Chondrocyte (in vitro differentiated cells): ENCODE measurements around the gene LENG9. TPM values are rescaled to one million over a fixed set of nuclear protein-coding genes. Genes with fewer than 3 reads are reported as not detected.

Source experiments
- DNase-seq: peaks from one replicate; pipeline ENCODE4 v3.0.0; 2021; ENCODE audit warnings: mixed read lengths, low spot score
- H3K27ac Mint-ChIP-seq: one replicate; pipeline ENCODE4 v1.8.0; 2021; ENCODE audit warnings: mild to moderate bottlenecking, moderate library complexity, mixed read lengths; ENCODE audit not compliant: unreplicated experiment
- H3K27me3 Mint-ChIP-seq: 2 replicates; pipeline ENCODE4 v1.8.0; 2021; ENCODE audit warnings: low read depth, mixed read lengths
- H3K36me3 Mint-ChIP-seq: 2 replicates; pipeline ENCODE4 v1.8.0; 2021; ENCODE audit warnings: low read depth, mixed read lengths
- H3K4me1 Mint-ChIP-seq: 2 replicates; pipeline ENCODE4 v1.8.0; 2021; ENCODE audit warnings: low read depth, mild to moderate bottlenecking, mixed read lengths
- H3K4me3 Mint-ChIP-seq: one replicate; pipeline ENCODE4 v1.8.0; 2021; ENCODE audit warnings: mild to moderate bottlenecking, moderate library complexity, mixed read lengths; ENCODE audit not compliant: unreplicated experiment
- H3K9me3 Mint-ChIP-seq: 2 replicates; pipeline ENCODE4 v1.8.0; 2021; ENCODE audit warnings: low read depth, mixed read lengths
- CTCF ChIP-seq: fragments of 200-600 bp; sonication (generic); IDR thresholded peaks from 2 replicates; pipeline ENCODE4 v1.5.0; 2021; ENCODE audit warnings: antibody characterized with exemption, mild to moderate bottlenecking, moderate library complexity
- total RNA-seq: library from RNA; stranded (reverse); gene quantifications from 3 replicates; pipeline ENCODE4 v1.2.1, GENCODE V29; 2021

Gene LENG9
- total RNA-seq, 1 donor from 2014 or later, result 13.2 TPM

- Mint-ChIP-seq H3K4me1 (peaks cover 5% of the 10 kb centered on the region), H3K27ac (no peak overlapping the region), H3K27me3 (peaks cover 36% of the 10 kb centered on the region), H3K9me3 (peaks cover 4% of the 10 kb centered on the region), H3K4me3 (no peak overlapping the region), H3K36me3 (peaks cover 3% of the 10 kb centered on the region)
- TF ChIP-seq CTCF, result no peak
- DNase-seq, result no peak
These were observed 49.4 kb downstream of the LENG9 start for GRCh38 chr19:54414156-54414555.

GRCh38 chr19:54412877-54413276 lies 50.7 kb downstream of the LENG9 start:
- Mint-ChIP-seq H3K9me3 (peaks cover 4% of the 10 kb centered on the region), H3K27me3 (peaks cover 36% of the 10 kb centered on the region), H3K4me1 (no peaks in the 10 kb centered on the region), H3K4me3 (no peak overlapping the region), H3K36me3 (peaks cover 3% of the 10 kb centered on the region), H3K27ac (no peak overlapping the region)
- DNase-seq, result no peak
- no peak for TF ChIP-seq CTCF

Other genes with a start within 250 kb of the LENG9 start
- not detected in 3 replicates for gene LILRB3, start 240.8 kb downstream of the LENG9 start, total RNA-seq
- not detected in 3 replicates for gene LILRA6, start 221.0 kb downstream of the LENG9 start, total RNA-seq
- gene LILRB5, start 206.5 kb downstream of the LENG9 start, total RNA-seq, result not detected in 3 replicates
- gene LILRB2, start 182.7 kb downstream of the LENG9 start, total RNA-seq, result not detected in 3 replicates
- not detected in 3 replicates for gene LILRA5, start 150.6 kb downstream of the LENG9 start, total RNA-seq
- not detected in 3 replicates for gene LILRA4, start 124.6 kb downstream of the LENG9 start, total RNA-seq
- gene LAIR1, start 98.8 kb downstream of the LENG9 start, total RNA-seq, result not detected in 3 replicates
- gene TTYH1, start 48.3 kb downstream of the LENG9 start, total RNA-seq, result 0.49 TPM in 1 of 3 replicates, not detected in the others
- gene LENG8, start 14.6 kb downstream of the LENG9 start, total RNA-seq, result 110 to 166 TPM (median 116 TPM) in 3 replicates
- gene CDC42EP5, start 9.5 kb upstream of the LENG9 start, total RNA-seq, result 62.9 to 66.4 TPM (median 66.4 TPM) in 3 replicates
- gene LAIR2, start 39.1 kb upstream of the LENG9 start, total RNA-seq, result not detected in 3 replicates
- gene LILRA2, start 110.0 kb upstream of the LENG9 start, total RNA-seq, result not detected in 3 replicates
- not detected in 3 replicates for gene LILRA1, start 129.9 kb upstream of the LENG9 start, total RNA-seq
- gene LILRB1, start 166.7 kb upstream of the LENG9 start, total RNA-seq, result not detected in 3 replicates
- gene LILRB4, start 199.2 kb upstream of the LENG9 start, total RNA-seq, result not detected in 3 replicates